GM21447 (cell line): ENCODE measurements around the gene LKAAEAR1.

ENCODE experiments used
- ATAC-seq: cut with Tn5 transposase; IDR thresholded peaks from one replicate; pipeline ENCODE4 v1.9.1; 2021; ENCODE audit not compliant: unreplicated experiment

Gene LKAAEAR1

DNA sequence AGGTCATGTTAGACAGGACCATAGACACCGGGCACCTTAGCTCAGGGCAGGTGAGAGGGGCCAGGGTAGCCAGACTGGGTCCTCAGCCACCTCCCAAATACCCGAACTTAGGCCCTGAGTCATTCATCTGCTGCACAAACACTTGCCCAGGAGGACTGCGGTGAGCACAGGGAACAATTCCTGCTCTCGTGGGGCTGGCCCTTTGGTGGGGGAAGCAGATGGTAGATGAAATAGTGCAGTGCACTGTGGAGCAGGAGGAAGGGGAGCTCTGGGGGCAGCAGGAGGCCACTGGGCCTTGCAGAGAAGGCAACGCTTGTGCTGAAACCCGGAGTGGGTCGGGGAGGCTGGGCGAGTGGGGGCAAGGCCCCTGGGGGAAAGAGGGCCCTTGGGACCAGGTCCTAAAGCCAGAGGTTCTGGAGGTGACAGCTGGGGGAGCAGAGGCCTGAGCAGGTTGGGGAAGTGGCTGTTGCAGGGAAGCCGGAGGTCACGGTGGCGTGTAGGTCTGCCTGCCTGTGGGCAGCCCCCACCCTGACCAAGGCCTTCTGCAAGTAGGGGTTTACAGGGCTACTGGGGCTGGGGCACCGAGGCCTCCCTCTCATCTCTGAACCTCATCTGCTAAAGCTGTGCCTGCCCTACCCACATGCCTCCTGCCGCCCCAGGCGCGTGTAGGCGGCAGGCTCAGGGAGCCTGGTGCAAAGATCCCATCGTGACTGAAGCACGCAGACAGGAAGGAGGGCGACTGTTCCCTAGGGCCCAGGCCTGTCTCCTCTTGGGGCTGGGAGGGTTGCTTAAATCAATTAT, 27.8 kb upstream of the LKAAEAR1 start:
- ATAC-seq: no peak

DNA sequence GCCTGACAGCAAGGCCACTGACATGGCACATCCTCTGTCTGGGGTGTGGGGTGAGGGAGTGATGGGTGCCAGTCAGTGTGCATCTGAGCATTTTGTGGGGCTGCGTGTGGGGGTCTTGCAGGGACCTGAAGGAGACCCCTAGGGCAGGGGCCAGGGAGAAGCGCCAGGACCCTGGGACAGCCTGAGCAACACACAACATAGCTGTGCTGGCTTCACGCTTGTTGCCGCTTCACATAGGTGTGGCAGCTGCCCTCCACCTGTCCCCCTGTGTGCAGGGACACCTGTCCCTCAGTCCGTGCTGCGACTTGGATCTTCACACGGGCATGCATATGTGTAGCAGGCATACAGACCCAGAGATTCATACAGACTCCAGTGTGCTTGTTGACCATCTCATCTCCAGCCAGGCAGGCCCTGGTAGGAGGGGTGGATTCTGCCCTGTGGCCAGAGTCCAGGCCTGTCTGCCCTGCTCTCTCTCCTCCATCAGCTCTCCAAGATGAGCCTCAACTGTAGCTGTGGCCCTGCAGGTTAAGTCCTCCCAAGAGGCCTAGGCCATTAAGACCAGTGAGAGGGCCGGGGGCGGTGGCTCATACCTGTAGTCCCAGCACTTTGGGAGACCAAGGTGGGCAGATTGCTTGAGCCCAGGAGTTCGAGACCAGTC, 26.3 kb upstream of the LKAAEAR1 start:
- no peak for ATAC-seq

DNA sequence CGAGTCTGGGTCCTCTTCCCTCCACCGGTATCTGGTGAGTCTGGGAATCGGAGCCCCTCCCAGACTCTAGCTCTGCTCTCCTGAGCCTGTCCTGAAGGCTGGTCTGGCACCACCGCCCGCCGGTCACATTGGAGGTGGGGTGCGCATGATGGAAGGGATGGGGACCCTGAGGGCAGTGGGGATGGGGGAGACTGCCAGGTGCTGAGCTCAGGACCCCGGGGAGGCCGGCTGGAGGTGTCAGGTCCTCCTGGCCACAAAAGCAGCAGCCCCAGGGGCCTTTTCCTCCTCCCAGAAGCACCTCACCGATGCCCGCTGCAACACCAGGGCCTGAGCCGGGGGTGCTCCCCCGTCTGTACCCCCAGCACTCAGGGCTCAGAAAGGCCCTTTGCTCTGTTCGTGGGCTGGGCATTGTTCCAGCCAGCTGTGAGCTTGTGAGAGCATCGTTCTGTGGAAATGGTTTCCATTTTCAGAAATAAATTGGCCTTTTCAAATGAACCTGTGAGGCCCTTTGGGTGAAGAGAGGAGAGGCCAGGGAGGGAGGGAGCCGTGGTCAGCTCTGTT, 25.7 kb upstream of the LKAAEAR1 start:
- ATAC-seq: no peak

DNA sequence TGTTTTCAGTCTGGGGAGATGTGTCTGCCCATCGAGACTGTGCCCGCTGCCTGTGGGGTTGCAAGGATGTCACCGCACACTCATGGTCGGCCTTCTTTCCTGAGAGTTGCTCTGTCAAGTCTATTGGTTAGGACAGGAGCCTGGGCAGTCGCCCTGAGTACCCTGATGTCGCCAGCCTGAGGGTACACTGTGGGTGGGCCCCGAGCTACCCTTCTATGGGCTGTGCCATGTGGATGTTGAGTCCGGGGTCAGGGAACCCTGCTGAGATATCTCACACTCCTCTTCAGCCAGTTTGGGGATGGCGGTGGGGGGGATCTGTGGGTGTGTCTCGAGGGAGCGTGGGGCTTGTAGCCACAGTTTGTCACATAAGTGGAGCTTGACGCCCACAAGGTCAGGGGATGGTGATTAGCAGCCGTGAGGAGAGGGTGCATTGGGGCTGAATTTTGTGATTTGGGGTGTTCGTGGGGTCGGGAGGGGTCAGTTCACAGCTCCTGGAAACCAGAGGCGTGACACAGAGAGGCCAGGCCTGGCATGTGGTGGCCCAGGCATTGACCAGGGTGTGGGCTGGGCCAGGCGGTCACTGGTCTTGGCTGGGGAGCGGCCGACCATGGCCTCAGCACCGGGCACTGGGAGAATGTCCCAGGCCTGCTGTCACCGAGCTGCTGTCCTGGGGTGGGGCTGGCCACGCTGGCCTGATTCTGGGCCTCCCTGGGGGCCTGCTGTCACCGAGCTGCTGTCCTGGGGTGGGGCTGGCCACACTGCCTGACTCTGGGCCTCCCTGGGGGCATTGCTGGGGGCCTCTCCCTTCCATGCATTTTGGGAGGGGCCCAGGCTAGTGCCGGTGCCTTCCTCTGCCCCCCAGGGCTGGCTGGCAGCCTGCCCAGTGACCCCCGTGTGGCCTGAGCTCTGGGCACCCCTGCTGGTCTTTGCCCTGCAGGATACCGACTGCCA, 24.8 kb upstream of the LKAAEAR1 start:
- ATAC-seq: no peak

DNA sequence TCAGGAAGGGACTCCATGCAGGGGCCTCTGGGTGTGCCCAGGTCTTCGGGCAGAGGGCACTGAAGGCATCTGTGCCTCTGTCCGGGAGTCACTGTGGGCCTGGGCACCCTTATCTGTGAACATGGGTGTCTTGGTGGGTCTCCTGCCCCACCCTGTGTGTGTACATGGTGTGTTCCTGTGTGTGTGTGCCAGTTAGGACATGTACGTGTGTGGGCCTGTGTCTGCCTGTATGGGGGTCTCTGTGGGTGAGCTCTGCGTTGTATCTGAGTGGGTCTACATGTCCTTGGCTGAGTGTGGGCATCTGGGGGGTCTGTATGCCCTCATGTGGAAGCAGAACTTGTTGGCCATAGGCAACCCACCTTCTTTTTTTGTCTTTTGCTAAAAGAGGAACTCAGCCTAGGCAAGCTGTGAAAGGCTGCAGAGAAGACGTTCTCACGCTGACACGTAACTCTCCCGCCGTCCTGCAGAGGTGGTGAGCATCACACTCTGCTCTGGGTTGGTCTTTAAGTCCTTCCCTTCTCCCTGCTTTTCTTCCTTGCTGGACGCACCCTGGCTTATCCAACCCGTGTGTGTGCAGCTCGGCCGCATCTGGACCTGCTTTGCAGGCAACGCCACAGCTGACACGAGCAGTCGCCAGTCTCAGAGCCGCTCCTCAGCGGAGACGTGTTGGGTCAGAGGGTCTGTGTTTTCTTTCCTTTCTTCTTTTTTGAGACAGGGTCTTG, 23.7 kb upstream of the LKAAEAR1 start:
- no peak for ATAC-seq

DNA sequence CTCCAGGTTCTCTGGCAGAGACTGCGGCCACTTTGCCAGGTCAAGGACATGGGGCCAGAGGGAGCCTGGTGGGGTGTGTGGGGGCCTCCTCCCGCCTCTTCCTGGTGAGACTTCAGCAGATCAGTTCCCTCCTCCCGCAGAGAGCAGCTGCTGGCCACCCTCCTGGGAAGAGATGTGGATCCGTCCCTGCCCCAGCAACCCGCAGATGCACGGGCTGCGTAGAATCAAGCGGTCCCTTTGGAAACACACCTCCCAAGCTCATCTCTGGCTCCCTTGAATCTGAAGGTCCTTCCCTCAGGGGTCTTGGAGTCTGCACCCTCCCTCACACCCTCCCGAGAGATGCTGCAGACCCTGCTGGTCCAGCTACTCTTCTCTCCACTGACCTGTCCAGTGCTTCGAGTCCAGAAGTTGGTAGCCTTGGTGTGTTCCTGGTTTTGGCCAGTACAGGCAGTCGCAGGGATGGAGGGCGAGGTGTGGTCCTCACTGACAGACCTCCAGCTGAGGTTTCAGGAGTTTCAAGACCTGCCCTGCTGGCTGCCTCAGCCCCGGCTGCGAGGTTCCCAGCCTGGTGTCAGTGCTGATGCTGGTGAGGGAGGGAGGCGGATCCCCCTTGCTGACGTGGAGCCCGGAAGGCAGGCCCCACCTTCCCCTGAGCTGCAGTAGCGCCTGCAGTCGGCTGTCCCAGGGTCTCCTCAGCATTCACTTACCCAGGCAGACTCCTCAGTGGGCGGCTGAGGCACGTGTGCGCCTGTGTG, 23.0 kb upstream of the LKAAEAR1 start, which contains the start of gene NPBWR2:
Gene NPBWR2 (minus strand): TSS at position 585 of the 755 bp plus-strand sequence. CDS start 734 bp downstream, outside the sequence.
- no peak for ATAC-seq

DNA sequence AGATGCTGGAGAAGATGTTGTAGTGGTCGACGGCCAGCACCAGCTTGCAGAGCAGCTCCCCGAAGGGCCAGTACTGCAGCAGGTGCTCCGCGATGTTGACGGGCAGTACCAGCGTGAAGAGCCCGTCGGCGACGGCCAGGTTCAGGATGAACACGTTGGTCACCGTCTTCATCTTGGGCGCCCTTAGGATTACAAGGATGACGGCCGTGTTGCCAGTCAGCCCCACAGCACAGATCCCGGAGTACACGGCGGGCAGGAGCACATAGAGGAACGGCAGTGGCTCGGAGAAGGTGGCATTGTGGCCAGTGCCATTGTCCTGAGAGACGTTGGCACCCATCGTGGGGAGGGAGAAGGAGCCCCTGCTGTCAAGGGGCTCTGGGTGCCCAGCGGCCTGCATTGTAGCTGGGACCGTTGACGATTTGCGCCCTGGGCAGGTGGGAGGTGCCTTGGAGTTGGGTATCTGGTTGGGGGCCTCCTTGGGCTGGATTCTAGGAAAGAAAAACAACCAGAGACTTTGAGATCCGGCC, 22.3 kb upstream of the LKAAEAR1 start:
- ATAC-seq: no peak

DNA sequence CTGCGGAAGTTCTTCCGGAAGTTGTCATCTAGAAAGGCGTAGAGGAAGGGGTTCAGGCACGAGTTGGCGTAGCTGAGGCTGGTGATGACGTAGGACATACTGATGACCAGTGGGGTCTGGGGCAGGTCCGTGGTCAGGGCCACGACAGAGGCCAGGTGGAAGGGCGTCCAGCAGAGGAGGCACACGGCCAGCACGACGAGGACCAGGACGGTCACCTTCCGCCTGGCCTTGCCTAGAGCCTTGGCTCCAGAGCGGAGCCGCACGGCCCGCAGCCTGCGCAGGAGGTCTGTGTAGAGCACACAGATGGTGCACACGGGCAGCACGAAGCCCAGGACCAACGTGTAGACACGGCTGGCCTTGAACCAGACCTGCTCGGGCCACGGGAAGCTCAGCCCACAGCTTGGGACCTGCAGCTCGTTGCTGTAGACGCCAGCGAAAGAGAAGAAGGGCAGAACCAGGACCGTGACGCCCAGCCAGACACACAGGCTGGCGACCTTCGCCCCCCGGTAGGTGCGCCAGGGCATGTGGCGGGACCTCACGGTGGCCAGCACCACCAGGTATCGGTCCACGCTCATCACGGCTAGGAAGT, 21.7 kb upstream of the LKAAEAR1 start:
- ATAC-seq: no peak

DNA sequence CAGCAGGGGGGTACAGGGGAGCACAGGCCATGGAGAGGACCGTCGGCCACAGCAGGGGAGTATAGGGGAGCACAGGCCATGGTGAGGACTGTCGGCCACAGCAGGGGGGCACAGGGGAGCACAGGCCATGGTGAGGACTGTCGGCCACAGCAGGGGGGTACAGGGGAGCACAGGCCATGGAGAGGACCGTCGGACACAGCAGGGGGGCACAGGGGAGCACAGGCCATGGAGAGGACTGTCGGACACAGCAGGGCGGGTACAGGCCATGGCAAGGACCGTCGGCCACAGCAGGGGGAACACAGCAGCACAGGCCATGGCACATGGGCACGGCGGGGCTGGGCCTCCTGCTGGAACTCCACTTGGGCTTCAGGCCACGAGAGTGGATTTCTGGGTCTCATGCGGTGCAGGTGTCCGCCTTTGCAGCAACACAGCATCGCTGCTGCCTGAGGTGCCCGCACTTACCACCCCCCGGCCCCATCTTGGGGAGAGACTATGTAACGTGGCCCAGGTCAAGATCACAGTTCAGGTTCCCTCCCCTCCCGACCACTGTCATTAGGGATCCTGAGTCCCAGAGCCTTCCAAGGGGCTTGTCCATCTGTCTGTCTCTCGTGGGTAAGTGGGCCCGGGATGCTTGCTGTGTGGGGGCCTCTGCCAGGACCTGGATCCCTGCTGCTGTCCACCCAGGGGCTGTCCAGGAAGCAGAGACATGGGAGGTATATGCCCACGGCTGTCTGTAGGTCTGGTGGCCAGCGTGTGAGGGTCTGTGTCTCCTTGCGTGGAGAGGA, 20.7 kb upstream of the LKAAEAR1 start:
- no peak for ATAC-seq

DNA sequence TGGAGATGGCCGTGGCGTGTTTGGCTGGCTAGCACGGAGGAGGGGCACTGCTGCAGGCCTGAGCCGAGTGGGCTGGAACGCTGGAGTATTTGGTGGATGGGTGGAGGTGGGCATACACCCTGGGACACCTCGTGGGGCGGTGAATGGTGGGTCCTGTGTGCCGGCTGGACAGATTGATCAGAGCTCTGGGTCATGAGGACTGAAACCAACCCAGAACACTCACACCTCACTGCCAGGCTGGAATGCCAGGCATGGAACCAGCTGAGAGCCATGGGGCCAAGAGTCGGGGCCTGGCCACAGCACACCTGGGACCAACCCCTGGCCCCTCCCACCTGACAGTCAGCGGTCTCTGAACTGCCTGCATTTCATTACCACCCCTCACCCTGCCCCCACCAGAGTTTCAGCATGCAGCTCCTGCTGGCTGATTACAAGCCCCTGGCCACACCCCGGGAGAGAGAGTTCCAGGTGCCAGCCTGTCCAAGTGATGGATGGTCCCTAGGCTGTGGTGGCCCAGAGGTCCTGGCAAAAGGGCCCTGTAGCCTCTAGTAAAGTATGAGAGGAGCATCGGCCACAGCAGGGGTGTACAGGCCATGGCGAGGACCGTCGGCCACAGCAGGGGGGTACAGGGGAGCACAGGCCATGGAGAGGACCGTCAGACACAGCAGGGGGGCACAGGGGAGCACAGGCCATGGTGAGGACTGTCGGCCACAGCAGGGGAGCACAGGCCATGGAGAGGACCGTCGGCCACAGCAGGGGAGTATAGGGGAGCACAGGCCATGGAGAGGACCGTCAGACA, 19.9 kb upstream of the LKAAEAR1 start:
- ATAC-seq: no peak

DNA sequence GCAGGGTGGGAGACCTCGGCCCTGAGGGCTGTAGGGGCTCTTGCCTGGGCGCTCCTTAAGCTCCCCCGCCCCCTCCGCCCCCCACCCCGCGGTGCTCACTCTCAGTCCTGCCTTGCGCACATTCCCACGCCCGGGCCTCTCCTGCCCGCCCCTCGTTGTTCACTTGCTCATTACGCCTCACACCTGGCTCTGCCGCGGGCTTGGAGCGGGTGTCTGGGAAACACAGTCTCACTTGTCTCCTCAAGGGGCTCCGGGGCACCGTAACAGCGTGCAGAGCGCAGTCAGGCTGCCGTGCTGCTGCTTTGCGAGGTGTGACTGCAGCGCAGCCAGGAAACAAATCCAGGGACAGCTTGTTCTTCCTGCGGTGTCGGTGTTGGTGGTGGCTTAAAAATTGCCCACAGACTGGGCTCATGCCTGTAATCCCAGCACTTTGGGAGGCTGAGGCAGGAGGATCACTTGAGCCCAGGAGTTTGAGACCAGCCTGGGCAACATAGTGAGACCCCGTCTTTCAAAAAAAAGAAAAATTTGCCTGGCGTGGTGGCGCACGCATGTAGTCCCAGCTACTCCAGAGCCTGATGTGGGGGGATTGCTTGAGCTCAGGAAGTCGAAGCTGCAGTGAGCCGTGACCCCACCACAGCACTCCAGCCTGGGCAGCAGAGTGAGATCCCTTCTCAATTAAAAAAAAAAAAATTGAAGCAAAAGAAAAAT, 18.6 kb upstream of the LKAAEAR1 start:
- no peak for ATAC-seq

DNA sequence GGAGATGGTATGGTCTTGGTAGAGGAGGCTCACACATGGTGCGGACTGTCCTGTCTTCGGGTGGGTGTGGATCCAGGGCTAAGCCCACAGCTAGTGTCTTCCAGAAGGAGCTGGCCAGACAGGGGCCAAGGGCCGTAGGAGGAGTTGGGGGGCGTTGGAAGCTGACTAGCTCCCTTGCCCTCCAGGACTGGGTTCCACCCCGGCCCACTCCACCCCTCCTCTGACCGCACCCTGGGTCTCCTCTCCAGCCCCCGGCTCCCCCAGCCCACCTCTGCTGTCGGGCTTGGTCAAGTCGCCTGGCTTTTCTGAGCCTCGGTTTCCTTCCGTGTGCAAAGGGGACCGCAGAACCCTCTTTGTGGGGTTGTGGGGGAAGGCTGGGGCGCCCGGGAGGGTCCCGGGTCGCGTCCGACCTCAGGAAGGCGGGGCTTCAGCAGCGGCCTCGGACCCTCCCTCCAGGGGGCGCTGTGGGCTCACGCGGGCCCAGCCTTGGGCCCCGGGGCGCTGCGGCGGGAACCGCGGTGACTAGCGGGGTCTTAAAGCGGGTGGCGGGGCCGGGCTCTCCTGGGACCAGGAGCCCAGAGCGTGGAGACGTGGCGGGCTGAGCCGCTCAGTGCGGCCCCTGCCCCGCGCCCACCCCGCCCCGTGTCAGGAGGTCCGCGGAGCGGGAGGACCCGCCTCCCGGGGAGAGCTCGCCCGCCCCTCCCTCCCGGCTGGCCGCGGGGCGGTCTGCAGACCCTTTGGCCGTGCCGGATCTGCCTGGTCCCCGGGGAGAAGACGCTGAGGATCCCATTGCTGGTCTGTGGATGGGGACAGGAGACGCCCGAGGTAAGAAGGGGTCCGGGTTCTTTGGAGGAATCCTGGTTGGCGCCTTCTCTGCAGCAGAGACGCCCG, 17.8 kb upstream of the LKAAEAR1 start:
- ATAC-seq: no peak

DNA sequence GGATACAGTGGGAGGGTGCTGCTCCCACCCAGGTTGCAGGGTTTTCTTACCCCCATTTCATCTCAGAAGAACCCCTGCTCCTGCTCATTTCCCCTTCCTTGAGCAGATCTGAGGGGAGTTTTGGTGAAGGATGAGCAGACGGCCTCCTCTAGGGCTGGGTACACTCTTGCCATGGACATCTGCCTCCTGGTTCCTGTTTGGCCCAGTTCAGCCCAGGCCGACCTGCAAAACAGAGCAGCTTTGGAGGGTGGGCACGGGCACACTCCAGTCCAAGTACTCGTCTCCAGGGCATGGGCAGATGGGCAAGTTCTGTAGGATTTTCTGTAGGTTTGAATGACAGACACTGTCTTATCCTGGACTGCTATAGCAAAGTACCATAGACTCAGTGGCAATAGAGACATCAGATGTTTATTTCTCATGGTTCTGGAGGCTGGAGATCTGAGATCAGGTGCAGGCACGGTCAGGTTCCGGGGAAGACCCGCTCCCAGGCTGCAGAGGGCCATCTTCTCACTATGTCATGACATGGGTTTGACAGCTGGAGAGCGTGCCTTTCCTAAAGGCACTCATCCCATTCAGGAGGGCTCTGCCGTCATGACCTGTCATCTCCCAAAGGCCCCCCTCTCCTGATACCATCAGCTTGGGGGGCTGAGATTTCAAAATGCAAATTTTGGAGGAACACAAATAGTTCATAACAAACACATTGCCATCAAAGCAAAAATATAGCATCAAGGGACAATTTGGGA, 16.9 kb upstream of the LKAAEAR1 start:
- ATAC-seq: no peak

DNA sequence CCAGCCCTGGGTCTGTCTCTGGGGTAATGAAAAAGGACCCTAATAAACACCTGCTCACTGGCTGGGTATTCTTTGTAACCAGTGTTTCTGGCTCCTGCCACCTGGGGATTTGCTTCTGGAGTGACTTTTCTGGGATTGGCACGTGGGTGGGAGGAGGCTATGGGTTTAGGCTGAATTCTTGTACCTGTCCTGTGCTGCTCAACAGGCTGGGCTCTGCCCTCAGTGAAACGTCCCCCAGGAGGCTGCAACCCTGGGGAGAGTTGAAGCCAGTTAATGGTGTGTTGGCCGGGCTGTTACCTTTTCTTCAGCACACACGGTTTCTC, 16.3 kb upstream of the LKAAEAR1 start:
- peak; percentile 9 for ATAC-seq

DNA sequence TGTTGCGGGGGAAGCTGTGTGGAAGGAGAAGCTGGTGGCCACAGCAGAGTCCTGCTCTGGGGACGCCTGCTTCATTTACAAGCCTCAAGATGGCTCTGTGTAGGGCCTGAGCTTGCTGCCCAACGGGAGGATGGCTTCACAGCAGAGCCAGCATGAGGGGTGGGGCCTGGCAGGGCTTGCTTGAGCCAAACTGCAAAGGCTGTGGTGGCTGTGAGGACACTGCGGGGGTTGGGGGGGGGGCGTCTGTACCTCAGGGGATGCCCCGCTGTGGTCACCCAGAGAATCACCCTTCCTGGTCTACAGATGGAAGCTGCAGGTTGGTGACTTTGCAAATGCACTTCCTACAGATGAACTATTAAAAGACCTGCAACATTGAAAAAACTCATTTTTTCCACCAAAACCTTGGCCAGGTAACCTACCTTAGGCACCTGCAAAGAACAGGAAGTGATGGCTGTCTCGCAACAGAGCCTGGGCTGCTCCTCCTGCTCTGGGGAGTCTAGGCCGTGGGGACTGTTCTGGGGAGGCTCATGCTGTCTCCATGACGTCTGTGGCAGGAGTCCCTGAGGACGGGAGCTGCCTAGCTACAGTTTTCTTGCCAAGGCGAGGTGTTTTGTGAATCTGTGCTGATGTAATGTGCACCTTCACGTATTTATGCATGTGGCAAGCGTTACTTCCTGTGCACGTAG, 15.8 kb upstream of the LKAAEAR1 start:
- ATAC-seq: peak; percentile 60
